AG09319 (cell line): ENCODE measurements around the gene ELMO2.

Source experiments
- DNase-seq: peaks from one replicate; pipeline ENCODE4 v3.0.0-alpha.2; 2010; ENCODE audit warnings: low read depth; ENCODE audit errors: extremely low read depth
- CTCF ChIP-seq: IDR thresholded peaks from 2 replicates; pipeline ENCODE4 v1.5.1; 2011; ENCODE audit warnings: low read depth, mild to moderate bottlenecking, inconsistent platforms, low read length, moderate library complexity

Gene ELMO2

GRCh38 chr20:46433051-46433450, 26.6 kb upstream of the ELMO2 start:
- TF ChIP-seq CTCF: no peak
- DNase-seq: no peak

GRCh38 chr20:46430921-46431712, 24.7 kb upstream of the ELMO2 start:
- TF ChIP-seq CTCF: no peak
- DNase-seq: no peak

- DNase-seq: no peak
- no peak for TF ChIP-seq CTCF
Observed at GRCh38 chr20:46427384-46427783, 21.0 kb upstream of the ELMO2 start.

- DNase-seq: no peak
- no peak for TF ChIP-seq CTCF
Observed at GRCh38 chr20:46423882-46424482, 17.6 kb upstream of the ELMO2 start.

GRCh38 chr20:46423342-46423741, 16.9 kb upstream of the ELMO2 start:
- TF ChIP-seq CTCF: no peak

GRCh38 chr20:46420878-46421277, 14.5 kb upstream of the ELMO2 start:
- no peak for DNase-seq
- TF ChIP-seq CTCF: no peak

More at GRCh38 chr20:46423342-46423741, 16.9 kb upstream of the ELMO2 start:
- DNase-seq: no peak

GRCh38 chr20:46419882-46420281, 13.5 kb upstream of the ELMO2 start:
- no peak for DNase-seq
- TF ChIP-seq CTCF: no peak
